Heart right ventricle (tissue), 16 donors: ENCODE data around the gene COL4A2. TPM values are rescaled to one million over a fixed set of nuclear protein-coding genes. Genes with fewer than 3 reads are reported as not detected.

Source experiments
- ATAC-seq, 8 donors: fragments of 200-7000 bp; cut with Tn5 transposase; one replicate each; pipeline ENCODE4 v1.9.1; 2020; ENCODE audit warnings: mild to moderate bottlenecking in 8 of 8, moderate library complexity in 8 of 8, moderate number of reproducible peaks in 1 of 8
- DNase-seq, 2 donors: peaks; one replicate each; pipeline ENCODE4 v3.0.0-alpha.2; 2020
- H3K27ac ChIP-seq, 10 donors: fragments of 200-600 bp; sonication (generic) in 2 of 10; one replicate each; pipeline versions ENCODE4 v1.5.0 to v1.8.0; 2020 to 2022; ENCODE audit warnings: mild to moderate bottlenecking in 3 of 10
- H3K27me3 ChIP-seq, 7 donors: fragments of 200-600 bp; one replicate each; pipeline ENCODE4 v1.8.0; 2021 to 2022; ENCODE audit warnings: mild to moderate bottlenecking in 2 of 7
- H3K36me3 ChIP-seq, 9 donors: fragments of 200-600 bp; sonication (generic) in 1 of 9; one replicate each; pipeline versions ENCODE4 v1.5.0 to v1.8.0; 2020 to 2022; ENCODE audit warnings: mild to moderate bottlenecking in 2 of 9
- H3K4me1 ChIP-seq, 9 donors: fragments of 200-600 bp; sonication (generic) in 1 of 9; one replicate each; pipeline versions ENCODE4 v1.5.0 to v1.8.0; 2020 to 2022; ENCODE audit warnings: mild to moderate bottlenecking in 4 of 9
- H3K4me3 ChIP-seq, 10 donors: fragments of 200-600 bp; sonication (generic) in 2 of 10; one replicate each; pipeline versions ENCODE4 v1.5.0 to v1.8.0; 2020 to 2022; ENCODE audit warnings: mild to moderate bottlenecking in 7 of 10, moderate library complexity in 2 of 10
- H3K9me3 ChIP-seq, 11 donors: fragments of 200-600 bp in 10 of 11; sonication (generic) in 2 of 11; one replicate each; pipeline versions ENCODE4 v1.5.0 to v1.8.0; 2013 to 2022; ENCODE audit warnings: mild to moderate bottlenecking in 2 of 11, control low read depth in 1 of 11, moderate library complexity in 1 of 11
- WGBS, 2 donors: extraction: QIAGEN DNeasy Blood & Tissue Kit; methylation state at CpG; one replicate each; pipeline ENCODE4 v1.1.7; 2013; ENCODE audit warnings: inconsistent platforms in 1 of 2; 5-methylcytosine and 5-hydroxymethylcytosine counted together
- intact Hi-C, 10 donors: fragments of 100-400 bp; cut with DNase I; formaldehyde crosslinking; loops; one replicate each; pipeline versions ENCODE4 v1.11.1 to v1.14.2; 2022
- polyA plus RNA-seq, 2 donors: library from polyadenylated mRNA; stranded (reverse); fragments of 200-250 nt; gene quantifications; one replicate each; pipeline ENCODE4 v1.2.3, GENCODE V29; 2013
- total RNA-seq, 10 donors: library from RNA; stranded (reverse); fragmentation: NEBNext Ultra II Directional in 3 of 10; extraction: Animal tissue kit (Norgen Biotek cat#: 25700) in 3 of 10; gene quantifications; one replicate each; pipeline versions ENCODE4 v1.2.1 to v1.2.4, GENCODE V29; 2021 to 2023
- TF ChIP-seq, protein P1 (sequence below), 9 donors: fragments of 200-600 bp; sonication (generic) in 2 of 9; IDR thresholded peaks; one replicate each; pipeline versions ENCODE4 v1.5.0 to v1.8.0; 2021 to 2022; ENCODE audit warnings: antibody characterized with exemption in 9 of 9, mild to moderate bottlenecking in 5 of 9, moderate library complexity in 1 of 9
- donor health status: Arrhythmogenic right ventricular cardiomyopathy.
- donor health status: ischemic (EF 13 %, LVEDD 7.1; RV severe dilation, severe dysfunction).
- donor health status: healthy with polysubstance abuse.
- donor health status: DM: no; HTN: yes; CAD: no.
- donor health status: DM: no; HTN: no; CAD: no.
- donor health status: ischemic (EF 25% LVEDD 6.9; RV normal size, moderate dysfunction).
- donor health status: ischemic (EF 25% LVEDD 5.7; RV mildly dilated, moderate dysfunction).
- donor health status: healthy.
- donor health status: DM: yes; HTN: yes; CAD: no.
- donor health status: Ischemic cardiomyopathy.
- donor health status: ischemic (EF 35%, LVEDD 5.7; RV mildly dilated, moderate dysfunction).
- donor health status: nonischemic (EF 11% LVEDD 7.7; RV severe dilation, severe dysfunction).
- donor health status: DM: yes; HTN: yes; CAD: no.
- donor health status: PGD.
- donor health status: ischemic (EF 29% LVEDD 5.4; RV normal size, mild dysfunction).
- donor health status: nonischemic (EF 23%, LVEDD 6.1; RV moderate dilation, normal function).

Gene COL4A2
- total and polyA plus RNA-seq, 12 donors = 81.7 to 301 (median 128) TPM

DNA sequence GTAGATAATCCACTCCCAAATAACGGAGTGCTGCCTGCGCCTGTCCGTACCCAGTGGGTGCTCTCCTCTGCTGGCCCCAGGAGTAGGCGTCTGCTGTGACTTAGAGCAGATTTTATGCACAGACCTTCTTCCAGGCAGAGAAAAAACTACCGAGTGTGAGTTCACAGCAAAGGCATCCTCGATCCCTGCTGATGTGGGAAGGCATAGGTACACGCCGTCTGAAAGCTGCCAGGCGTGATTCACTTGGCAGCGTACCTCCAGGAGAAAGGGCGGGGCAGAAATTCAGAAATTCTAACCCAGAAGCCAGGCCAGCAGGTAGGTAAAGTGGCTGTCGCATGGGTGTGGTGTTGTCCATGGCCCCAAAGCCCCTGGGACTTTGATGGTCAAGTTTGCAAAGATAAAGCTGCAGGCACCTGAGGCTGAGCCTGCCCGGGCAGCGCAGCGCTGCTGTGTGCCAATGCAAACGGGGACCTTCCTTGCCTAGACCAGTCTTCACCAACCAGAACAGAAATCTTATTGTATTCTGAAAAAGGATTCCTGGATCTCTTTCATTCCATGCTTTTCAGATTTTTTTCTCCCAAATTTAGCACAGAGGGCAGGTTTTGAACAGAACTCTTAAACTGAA lies 36.3 kb downstream of the COL4A2 start:
- no peak overlapping the region for H3K4me3 ChIP-seq
- H3K4me1 ChIP-seq = peaks cover 33 to 85% (median 66%) of the 10 kb centered on the region in 9 donors
- intact Hi-C loops = loop anchor here in 2 of 10 donors (10.0 kb wide), 2 partner anchors 61 to 71 kb away; no protein-coding TSS in a partner anchor
- TF ChIP-seq, protein P1, sequence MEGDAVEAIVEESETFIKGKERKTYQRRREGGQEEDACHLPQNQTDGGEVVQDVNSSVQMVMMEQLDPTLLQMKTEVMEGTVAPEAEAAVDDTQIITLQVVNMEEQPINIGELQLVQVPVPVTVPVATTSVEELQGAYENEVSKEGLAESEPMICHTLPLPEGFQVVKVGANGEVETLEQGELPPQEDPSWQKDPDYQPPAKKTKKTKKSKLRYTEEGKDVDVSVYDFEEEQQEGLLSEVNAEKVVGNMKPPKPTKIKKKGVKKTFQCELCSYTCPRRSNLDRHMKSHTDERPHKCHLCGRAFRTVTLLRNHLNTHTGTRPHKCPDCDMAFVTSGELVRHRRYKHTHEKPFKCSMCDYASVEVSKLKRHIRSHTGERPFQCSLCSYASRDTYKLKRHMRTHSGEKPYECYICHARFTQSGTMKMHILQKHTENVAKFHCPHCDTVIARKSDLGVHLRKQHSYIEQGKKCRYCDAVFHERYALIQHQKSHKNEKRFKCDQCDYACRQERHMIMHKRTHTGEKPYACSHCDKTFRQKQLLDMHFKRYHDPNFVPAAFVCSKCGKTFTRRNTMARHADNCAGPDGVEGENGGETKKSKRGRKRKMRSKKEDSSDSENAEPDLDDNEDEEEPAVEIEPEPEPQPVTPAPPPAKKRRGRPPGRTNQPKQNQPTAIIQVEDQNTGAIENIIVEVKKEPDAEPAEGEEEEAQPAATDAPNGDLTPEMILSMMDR (IDR thresholded peaks at IDR 0.05) = no peak
- H3K36me3 ChIP-seq = peaks cover 0 to 15% (median 0%) of the 10 kb centered on the region in 9 donors
- ATAC-seq (no peak), DNase-seq (no peak)
- H3K27ac ChIP-seq = peak overlapping the region in 1 of 10 donors; percentile 96
- peaks cover 0 to 7% (median 0%) of the 10 kb centered on the region in 7 donors for H3K27me3 ChIP-seq
- H3K9me3 ChIP-seq = no peaks in the 10 kb centered on the region
- 84 to 86% methylated on average over 16 of the region's 16 CpGs for WGBS, 2 donors

DNA sequence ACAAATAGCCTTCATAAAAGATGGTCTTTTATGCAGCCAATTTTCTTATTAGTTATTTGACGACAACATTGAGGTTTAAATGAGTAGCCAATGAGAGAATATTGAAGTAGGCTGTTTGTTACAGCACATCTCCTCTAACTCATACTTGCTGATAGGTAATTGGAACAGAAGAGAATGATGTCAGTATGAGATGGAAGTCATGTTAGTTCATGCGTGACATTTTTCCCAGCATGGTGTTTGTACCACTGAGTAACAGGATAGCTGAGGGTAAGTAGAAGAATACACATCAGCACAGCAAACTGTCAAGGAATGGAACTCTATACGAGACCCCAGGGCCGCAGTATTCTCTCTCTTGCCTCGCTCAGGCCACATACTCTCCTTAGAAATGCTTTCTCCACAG lies 37.2 kb downstream of the COL4A2 start:
- DNase-seq (no peak), ATAC-seq (no peak)
- 95% methylated on average over 5 of the region's 5 CpGs for WGBS, 2 donors
- Histone ChIP-seq H3K9me3 (no peaks in the 10 kb centered on the region), H3K4me1 (peaks cover 36 to 85% (median 66%) of the 10 kb centered on the region in 9 donors), H3K4me3 (no peak overlapping the region), H3K27me3 (peaks cover 0 to 7% (median 0%) of the 10 kb centered on the region in 7 donors), H3K27ac (no peak overlapping the region), H3K36me3 (peaks cover 0 to 17% (median 0%) of the 10 kb centered on the region in 9 donors)
- intact Hi-C loops = loop anchor here in 2 of 10 donors (10.0 kb wide), 2 partner anchors 60 to 70 kb away; no protein-coding TSS in a partner anchor
- TF ChIP-seq, protein P1 (IDR thresholded peaks at IDR 0.05) = no peak

DNA sequence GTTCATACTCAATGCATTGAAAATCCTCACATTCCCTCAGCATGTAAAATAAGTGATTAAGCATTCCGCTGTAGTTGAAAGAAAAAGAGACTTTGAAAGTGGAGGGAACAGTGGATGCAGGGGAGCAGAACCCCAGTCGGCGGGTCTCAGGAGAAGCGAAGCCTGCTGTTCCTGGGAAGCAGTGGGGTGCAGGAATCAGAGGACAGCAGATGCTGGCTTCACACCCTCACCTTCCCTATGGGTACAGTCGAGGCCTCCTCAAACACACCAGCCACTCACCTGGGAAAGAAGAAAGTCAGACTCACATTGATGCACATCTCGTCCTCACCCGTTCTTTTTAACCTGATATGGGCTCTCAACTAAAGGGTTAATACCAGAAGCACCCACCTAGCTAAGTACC lies 38.2 kb downstream of the COL4A2 start:
- Histone ChIP-seq H3K27me3 (no peaks in the 10 kb centered on the region), H3K4me1 (peaks cover 35 to 85% (median 66%) of the 10 kb centered on the region in 9 donors), H3K4me3 (no peak overlapping the region), H3K9me3 (no peaks in the 10 kb centered on the region), H3K27ac (peak overlapping the region in 1 of 10 donors; percentile 15), H3K36me3 (peaks cover 0 to 27% (median 0%) of the 10 kb centered on the region in 9 donors)
- WGBS, 2 donors = 89 to 91% methylated on average over 7 of the region's 7 CpGs
- no peak for DNase-seq
- intact Hi-C loops = loop anchor here in 3 of 10 donors (5.0 to 10.0 kb wide), 3 partner anchors 33 to 70 kb away; no protein-coding TSS in a partner anchor
- no peak for ATAC-seq
- TF ChIP-seq, protein P1 (IDR thresholded peaks at IDR 0.05) = no peak

DNA sequence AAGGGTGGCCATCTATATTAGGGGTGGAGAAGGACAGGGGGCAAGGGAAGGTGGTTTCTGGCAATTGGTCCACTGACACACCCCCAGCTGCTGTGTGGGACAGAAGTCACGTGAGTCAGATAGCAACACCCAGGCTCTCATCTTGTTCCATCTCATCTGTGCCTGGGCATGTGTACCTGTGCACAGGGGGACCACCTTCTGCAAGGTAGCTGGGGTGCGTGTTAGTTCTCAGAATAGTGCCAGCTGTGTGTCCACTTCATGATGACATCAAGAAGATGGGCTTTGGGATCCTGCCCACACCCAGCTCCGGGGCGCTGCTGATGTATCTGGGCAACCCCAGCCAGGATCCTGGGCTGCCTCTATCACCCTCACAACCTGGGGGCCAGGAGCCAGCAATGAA lies 38.6 kb downstream of the COL4A2 start:
- intact Hi-C loops = loop anchor here in 3 of 10 donors (5.0 to 10.0 kb wide), 3 partner anchors 33 to 69 kb away; no protein-coding TSS in a partner anchor
- ATAC-seq (no peak), DNase-seq (no peak)
- TF ChIP-seq, protein P1 (IDR thresholded peaks at IDR 0.05) = no peak
- no peaks in the 10 kb centered on the region for H3K9me3 ChIP-seq
- 79 to 82% methylated on average over 4 of the region's 4 CpGs for WGBS, 2 donors
- H3K4me1 ChIP-seq = peaks cover 33 to 85% (median 65%) of the 10 kb centered on the region in 9 donors
- H3K36me3 ChIP-seq = peaks cover 0 to 28% (median 0%) of the 10 kb centered on the region in 9 donors
- H3K27ac ChIP-seq = peak overlapping the region in 2 of 10 donors; percentile 70 to 77
- no peak overlapping the region for H3K4me3 ChIP-seq
- no peaks in the 10 kb centered on the region for H3K27me3 ChIP-seq
